Measurements from ENCODE around the gene NALF2. TPM values are rescaled to one million over a fixed set of nuclear protein-coding genes. Genes with fewer than 3 reads are reported as not detected.
A peak's percentile ranks its signal among the peaks of the same experiment; 100 is the strongest.

Gene NALF2
- total RNA-seq, 1 experiment from 2014 or later = not detected

- Histone ChIP-seq H4K20me1 (ENCODE audit: low read length) (no peaks in the 10 kb centered on the region), H3K4me2 (ENCODE audit: low read length) (no peak overlapping the region), H3K27me3 (ENCODE audit: low read length) (peaks cover 24% of the 10 kb centered on the region), H3K79me2 (ENCODE audit: low read length) (no peaks in the 10 kb centered on the region), H3K4me3 (ENCODE audit: low read length) (no peak overlapping the region), H2AFZ (ENCODE audit: low read length) (no peak overlapping the region), H3K27ac (ENCODE audit: low read length) (no peak overlapping the region), H3K9ac (ENCODE audit: low read length) (no peak overlapping the region), H3K36me3 (ENCODE audit: low read depth, low read length) (no peaks in the 10 kb centered on the region), H3F3A (ENCODE audit: low read length, unreplicated experiment) (no peaks in the 10 kb centered on the region), H3K9me3 (ENCODE audit: low read length) (no peaks in the 10 kb centered on the region), H3K4me1 (ENCODE audit: insufficient read depth, low read length) (no peaks in the 10 kb centered on the region), H3K9me2 (replicated peaks; ENCODE audit: low read length) (no peaks in the 10 kb centered on the region)
- no peak; the same call in 1 of the 2 replicates for ATAC-seq
- TF ChIP-seq CTCF (conservative IDR thresholded peaks at IDR 0.05; ENCODE audit: low read depth, low read length) = 0 out of 2 replicates have a peak, but pooled peaks have one; percentile 16
- TF ChIP-seq EZH2phosphoT487 (IDR thresholded peaks at IDR 0.05; ENCODE audit: borderline replicate concordance, low read length) = no peak
- TF ChIP-seq EZH2 (IDR thresholded peaks at IDR 0.05; ENCODE audit: low read length, unreplicated experiment) = no peak
- intact Hi-C loops (cut with micrococcal nuclease) = no loop called here
- CTCF ChIA-PET = no interaction called here
- no peak for DNase-seq
- no TSS peak for BruUV-seq (replicated peaks)
- POLR2A ChIA-PET (ENCODE audit: unreplicated experiment) = no interaction called here
Observed at GRCh38 chrX:69503228-69503781, 821 bp upstream of the NALF2 start.

DNA sequence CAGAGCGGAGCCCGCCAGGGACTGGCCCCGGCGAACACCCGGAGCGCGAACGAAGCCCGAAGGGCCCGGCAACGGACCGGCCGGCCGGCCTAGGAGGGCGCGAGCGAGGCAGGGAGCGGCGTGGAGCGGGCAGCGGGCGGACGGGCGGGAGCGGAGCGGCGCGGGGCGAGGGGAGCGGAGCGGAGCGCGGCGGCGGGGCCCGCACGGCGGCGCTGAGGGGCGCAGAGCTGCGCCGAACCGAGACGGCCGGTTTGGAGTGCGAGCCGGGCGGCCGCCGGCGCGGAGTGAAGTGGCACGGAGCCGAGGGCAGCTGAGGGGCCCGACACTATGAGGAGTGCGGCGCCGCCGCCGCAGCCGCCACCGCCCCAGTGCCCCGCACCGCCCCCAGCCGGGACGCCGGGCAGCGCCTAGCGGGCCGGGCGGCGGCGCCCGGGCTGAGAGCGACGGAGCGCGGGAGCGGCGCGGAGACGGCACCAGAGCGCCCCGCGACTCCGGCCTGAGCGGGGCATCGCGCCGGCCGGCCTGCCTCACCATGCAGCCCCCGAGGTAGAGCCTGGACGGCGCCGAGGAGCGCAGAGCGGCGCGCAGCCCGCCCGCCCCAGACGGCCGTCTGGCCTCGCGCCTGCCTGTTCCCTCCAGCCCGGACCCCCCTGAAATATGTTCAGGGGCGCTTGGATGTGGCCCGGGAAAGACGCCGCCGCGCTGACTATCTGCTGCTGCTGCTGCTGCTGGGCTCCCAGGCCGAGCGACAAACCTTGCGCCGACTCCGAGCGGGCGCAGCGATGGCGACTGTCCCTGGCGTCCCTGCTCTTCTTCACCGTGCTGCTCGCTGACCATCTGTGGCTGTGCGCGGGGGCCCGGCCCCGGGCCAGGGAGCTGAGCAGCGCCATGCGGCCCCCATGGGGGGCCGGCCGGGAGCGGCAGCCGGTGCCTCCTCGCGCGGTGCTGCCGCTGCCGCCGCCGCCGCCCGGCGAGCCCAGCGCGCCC is 793 bp downstream of the NALF2 start:
- H3F3A ChIP-seq (ENCODE audit: low read length, unreplicated experiment) = no peaks in the 10 kb centered on the region
- DNase-seq (no peak), ATAC-seq (no peak)
- no peaks in the 10 kb centered on the region for H3K9me3 ChIP-seq (ENCODE audit: low read length)
- ChIA-PET POLR2A (ENCODE audit: unreplicated experiment) (no interaction called here), CTCF (no interaction called here)
- no peaks in the 10 kb centered on the region for H3K36me3 ChIP-seq (ENCODE audit: low read depth, low read length)
- no peak overlapping the region for H2AFZ ChIP-seq (ENCODE audit: low read length)
- intact Hi-C loops (cut with micrococcal nuclease) = no loop called here
- no peak overlapping the region for H3K4me3 ChIP-seq (ENCODE audit: low read length)
- BruUV-seq (replicated peaks) = no TSS peak
- H3K27ac ChIP-seq (ENCODE audit: low read length) = no peak overlapping the region
- no peaks in the 10 kb centered on the region for H4K20me1 ChIP-seq (ENCODE audit: low read length)
- TF ChIP-seq EZH2 (IDR thresholded peaks at IDR 0.05; ENCODE audit: low read length, unreplicated experiment) (no peak), EZH2phosphoT487 (IDR thresholded peaks at IDR 0.05; ENCODE audit: borderline replicate concordance, low read length) (no peak), CTCF (conservative IDR thresholded peaks at IDR 0.05; ENCODE audit: low read depth, low read length) (no peak)
- no peaks in the 10 kb centered on the region for H3K79me2 ChIP-seq (ENCODE audit: low read length)
- no peaks in the 10 kb centered on the region for H3K4me1 ChIP-seq (ENCODE audit: insufficient read depth, low read length)
- no peak overlapping the region for H3K9ac ChIP-seq (ENCODE audit: low read length)
- peaks cover 24% of the 10 kb centered on the region for H3K27me3 ChIP-seq (ENCODE audit: low read length)
- no peak overlapping the region for H3K4me2 ChIP-seq (ENCODE audit: low read length)
- no peaks in the 10 kb centered on the region for H3K9me2 ChIP-seq (replicated peaks; ENCODE audit: low read length)

Measured in PC-3 (cell line).